IMR-90 (cell line): Measurements from ENCODE around the gene PIK3CB. TPM values are rescaled to one million over a fixed set of nuclear protein-coding genes. Genes with fewer than 3 reads are reported as not detected.

Experiments used
- ATAC-seq: fragments of 200-7000 bp; cut with Tn5 transposase; 2 replicates; pipeline ENCODE4 v1.9.1; 2020; ENCODE audit warnings: low read depth, mild to moderate bottlenecking, moderate library complexity
- BruUV-seq: library from RNA; stranded (reverse); fragments of 400-500 nt; replicated peaks from 2 replicates; lab custom pipeline; 2021; lab: Mats Ljungman, UMichigan
- CTCF ChIA-PET: fragments of 300-600 bp; formaldehyde crosslinking; extraction: SDS; loops from one replicate; lab custom pipeline; 2021; ENCODE audit warnings: antibody characterized with exemption; lab: Yijun Ruan, JAX
- POLR2A ChIA-PET: fragments of 300-600 bp; sonication (Branson Sonifier 250); formaldehyde crosslinking; loops from one replicate; lab custom pipeline; 2022; ENCODE audit warnings: antibody characterized with exemption; ENCODE audit not compliant: unreplicated experiment; lab: Charles Lee
- DNase-seq: peaks from one replicate; pipeline ENCODE4 v3.0.0; 2013
- H2AFZ ChIP-seq: replicated peaks from 2 replicates; pipeline ENCODE3; 2013; ENCODE audit warnings: low read length, mild to moderate bottlenecking; ENCODE audit not compliant: poor library complexity
- H2AK5ac ChIP-seq: 2 replicates; pipeline ENCODE4 v1.6.1; 2013; ENCODE audit warnings: low read depth, low read length, inconsistent platforms
- H2AK9ac ChIP-seq: replicated peaks from 2 replicates; pipeline ENCODE3; 2013; ENCODE audit warnings: mild to moderate bottlenecking, low read depth, low read length, moderate library complexity; ENCODE audit not compliant: poor library complexity
- H2BK120ac ChIP-seq: 2 replicates; pipeline ENCODE4 v1.6.1; 2013; ENCODE audit warnings: low read depth, low read length, inconsistent platforms
- H2BK15ac ChIP-seq: 3 replicates; pipeline ENCODE4 v1.6.1; 2013; ENCODE audit warnings: low read depth, low read length, inconsistent platforms
- H2BK20ac ChIP-seq: 2 replicates; pipeline ENCODE4 v1.6.1; 2013; ENCODE audit warnings: low read depth, mild to moderate bottlenecking, inconsistent platforms, low read length, moderate library complexity
- H2BK5ac ChIP-seq: 2 replicates; pipeline ENCODE4 v1.6.1; 2013; ENCODE audit warnings: mild to moderate bottlenecking, low read depth, low read length, inconsistent platforms; ENCODE audit not compliant: poor library complexity, severe bottlenecking
- H3K14ac ChIP-seq: replicated peaks from 2 replicates; pipeline ENCODE4 v1.6.1; 2013; ENCODE audit warnings: low read depth, low read length, inconsistent platforms
- H3K18ac ChIP-seq: 2 replicates; pipeline ENCODE4 v1.6.1; 2013; ENCODE audit warnings: low read depth, low read length, control low read depth
- H3K23ac ChIP-seq: 2 replicates; pipeline ENCODE4 v1.6.1; 2013; ENCODE audit warnings: low read depth, low read length, inconsistent platforms
- H3K27ac ChIP-seq: 2 replicates; pipeline ENCODE4 v1.5.1; 2013; ENCODE audit warnings: mild to moderate bottlenecking, control low read depth, low read length; ENCODE audit not compliant: insufficient read depth
- H3K27me3 ChIP-seq: 2 replicates; pipeline ENCODE4 v1.6.1; 2013; ENCODE audit warnings: low read length; ENCODE audit not compliant: control insufficient read depth, insufficient read depth
- H3K36me3 ChIP-seq: 2 replicates; pipeline ENCODE4 v1.6.1; 2013; ENCODE audit warnings: low read length, mixed read lengths; ENCODE audit not compliant: control insufficient read depth, insufficient read depth
- H3K4ac ChIP-seq: 2 replicates; pipeline ENCODE4 v1.6.1; 2013; ENCODE audit warnings: low read depth, low read length, inconsistent platforms
- H3K4me1 ChIP-seq: 2 replicates; pipeline ENCODE4 v1.6.1; 2013; ENCODE audit warnings: low read length, mixed read lengths; ENCODE audit not compliant: control insufficient read depth, insufficient read depth
- H3K4me2 ChIP-seq: 2 replicates; pipeline ENCODE4 v1.6.1; 2013; ENCODE audit warnings: low read depth, mild to moderate bottlenecking, control low read depth, low read length, moderate library complexity
- H3K4me3 ChIP-seq: 2 replicates; pipeline ENCODE4 v1.5.1; 2013; ENCODE audit warnings: low read depth, mild to moderate bottlenecking, control low read depth, low read length, moderate library complexity; ENCODE audit not compliant: insufficient read depth
- H3K56ac ChIP-seq: 2 replicates; pipeline ENCODE4 v1.6.1; 2013; ENCODE audit warnings: low read length, inconsistent platforms; ENCODE audit not compliant: insufficient read depth; ENCODE audit errors: extremely low read depth
- H3K79me1 ChIP-seq, 2 experiments: 2 replicates each; pipeline ENCODE4 v1.6.1; 2013; ENCODE audit warnings: low read length in 2 of 2, inconsistent platforms in 1 of 2, low read depth in 1 of 2
- H3K9ac ChIP-seq: 2 replicates; pipeline ENCODE4 v1.6.1; 2013; ENCODE audit warnings: low read depth, low read length, control low read depth
- H3K9me1 ChIP-seq: 2 replicates; pipeline ENCODE4 v1.6.1; 2013; ENCODE audit warnings: low read length, inconsistent platforms; ENCODE audit not compliant: insufficient read depth
- H3K9me3 ChIP-seq: 2 replicates; pipeline ENCODE4 v1.6.1; 2013; ENCODE audit warnings: low read length; ENCODE audit not compliant: control insufficient read depth, insufficient read depth
- H4K20me1 ChIP-seq: 2 replicates; pipeline ENCODE4 v1.6.1; 2013; ENCODE audit warnings: low read length, inconsistent platforms; ENCODE audit not compliant: insufficient read depth
- H4K5ac ChIP-seq: 2 replicates; pipeline ENCODE4 v1.6.1; 2013; ENCODE audit warnings: mild to moderate bottlenecking, low read depth, low read length, control low read depth
- H4K8ac ChIP-seq, 2 experiments: 2 replicates each; pipeline ENCODE4 v1.6.1; 2013; ENCODE audit warnings: low read depth in 2 of 2, low read length in 2 of 2, control low read depth in 1 of 2, inconsistent platforms in 1 of 2
- H4K91ac ChIP-seq: 2 replicates; pipeline ENCODE4 v1.6.1; 2013; ENCODE audit warnings: low read depth, low read length, inconsistent platforms; ENCODE audit not compliant: insufficient read depth
- BHLHE40 ChIP-seq: fragments of 150-350 bp; IDR thresholded peaks from 2 replicates; pipeline ENCODE4 v1.6.1; 2016; ENCODE audit warnings: mild to moderate bottlenecking, low read depth, low read length
- CEBPB ChIP-seq: IDR thresholded peaks from 2 replicates; pipeline ENCODE4 v1.6.1; 2012; ENCODE audit warnings: low read depth, low read length, improper control_type of control experiment
- CHD1 ChIP-seq: IDR thresholded peaks from 2 replicates; pipeline ENCODE4 v1.6.1; 2012; ENCODE audit warnings: low read depth, low read length, improper control_type of control experiment
- MXI1 ChIP-seq: IDR thresholded peaks from 2 replicates; pipeline ENCODE4 v1.6.1; 2012; ENCODE audit warnings: low read depth, mild to moderate bottlenecking, low read length, moderate library complexity, borderline replicate concordance
- POLR2A ChIP-seq: IDR thresholded peaks from 2 replicates; pipeline ENCODE4 v1.6.1; 2012; ENCODE audit warnings: mild to moderate bottlenecking, low read depth, low read length
- RAD21 ChIP-seq: IDR thresholded peaks from 2 replicates; pipeline ENCODE4 v1.6.1; 2012; ENCODE audit warnings: low read length, improper control_type of control experiment
- RCOR1 ChIP-seq: IDR thresholded peaks from 2 replicates; pipeline ENCODE4 v1.6.1; 2012; ENCODE audit warnings: mild to moderate bottlenecking, low read length, improper control_type of control experiment; ENCODE audit not compliant: insufficient replicate concordance
- RFX5 ChIP-seq: IDR thresholded peaks from 2 replicates; pipeline ENCODE4 v1.8.0; 2012; ENCODE audit warnings: low read depth, mild to moderate bottlenecking, low read length, moderate library complexity
- USF2 ChIP-seq: fragments of 150-350 bp; IDR thresholded peaks from 2 replicates; pipeline ENCODE4 v1.6.1; 2017; ENCODE audit warnings: mild to moderate bottlenecking, antibody characterized with exemption, low read length, low read depth
- WGBS, 2 experiments: methylation state at CpG; one replicate each; pipeline versions ENCODE4 v1.1.5 to v1.1.7; 2013; ENCODE audit warnings: missing lambda C conversion rate in 2 of 2; ENCODE audit not compliant: insufficient read length in 1 of 2; ENCODE audit errors: extremely low coverage in 2 of 2; 5-methylcytosine and 5-hydroxymethylcytosine counted together
- dilution Hi-C: fragments of 300-500 bp; cut with HindIII; formaldehyde crosslinking; loops from one replicate; pipeline ENCODE4 v1.14.3; 2018; ENCODE audit warnings: low sequenced_read_pairs; ENCODE audit not compliant: unreplicated experiment
- in situ Hi-C: fragments of 300-500 bp; cut with MboI; formaldehyde crosslinking; loops from 3 replicates; pipeline ENCODE4 v1.14.3; 2019; ENCODE audit warnings: low sequenced_read_pairs, inconsistent platforms, mixed read lengths
- intact Hi-C: fragments of 100-400 bp; cut with micrococcal nuclease; formaldehyde crosslinking; loops from 2 replicates; pipeline ENCODE4 v1.10.0; 2022
- polyA plus RNA-seq, 3 experiments: library from polyadenylated mRNA; depleted of rRNA; stranded (reverse); fragments of >200 nt; gene quantifications; 2 replicates each; pipeline ENCODE4 v1.2.3, GENCODE V29; 2012; ENCODE audit warnings: low replicate concordance in 1 of 3
- total RNA-seq: library from RNA; depleted of rRNA; stranded (reverse); fragments of >200 nt; gene quantifications from 2 replicates; pipeline ENCODE4 v1.2.3, GENCODE V29; 2012

PIK3CB gene
- total and polyA plus RNA-seq, 2 of the 4 experiments (the other 2 are of a cell fraction): 6.3 to 6.8 TPM

DNA sequence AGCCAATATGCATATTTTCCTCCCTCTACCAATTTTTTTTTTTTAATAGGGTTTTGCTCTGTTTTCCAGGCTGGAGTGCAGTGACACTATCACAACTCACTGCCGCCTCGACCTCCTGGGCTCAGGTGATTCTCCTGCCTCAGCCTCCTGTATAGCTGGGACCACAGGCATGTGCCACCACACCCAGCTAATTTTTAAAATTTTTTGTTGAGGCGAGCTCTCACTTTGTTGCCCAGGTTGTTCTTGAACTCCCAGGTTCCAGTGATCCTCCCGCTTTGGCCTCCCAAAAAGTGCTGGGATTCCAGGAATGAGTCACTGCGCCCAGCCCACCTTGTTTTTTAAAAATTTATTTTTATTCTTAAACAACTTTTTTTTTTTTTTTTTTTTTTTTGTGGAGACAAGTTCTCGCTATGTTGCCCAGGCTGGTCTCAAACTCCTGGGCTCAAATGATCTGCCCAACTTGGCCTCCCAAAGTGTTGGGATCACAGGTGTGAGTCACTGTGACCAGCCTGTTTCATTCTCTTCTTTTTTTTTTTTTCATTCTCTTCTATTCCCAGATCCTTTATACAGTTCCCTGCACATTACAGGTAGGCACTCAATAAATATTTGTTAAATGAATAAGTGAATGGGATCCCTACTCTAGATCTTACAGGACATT lies 40.5 kb upstream of the PIK3CB start:
- no TSS peak for BruUV-seq
- ChIA-PET CTCF (interaction anchor here (0.7 kb wide), 1 partner anchor 23 kb away, joined by 3 read pairs; no protein-coding TSS in a partner anchor), POLR2A (no interaction called here)
- no peak overlapping the region for H3K14ac ChIP-seq
- dilution Hi-C loops: no loop called here
- in situ Hi-C loops: no loop called here
- no peaks in the 10 kb centered on the region for H4K20me1 ChIP-seq
- no peak overlapping the region for H4K8ac ChIP-seq
- no peak overlapping the region for H2AK9ac ChIP-seq
- no peak overlapping the region for H3K4me3 ChIP-seq
- no peak overlapping the region for H4K5ac ChIP-seq
- no peaks in the 10 kb centered on the region for H3K9me1 ChIP-seq
- H3K9ac ChIP-seq: no peak overlapping the region
- H2BK15ac ChIP-seq: no peak overlapping the region
- H2BK20ac ChIP-seq: no peak overlapping the region
- no peaks in the 10 kb centered on the region for H3K36me3 ChIP-seq
- no peak overlapping the region for H3K4ac ChIP-seq
- no peak overlapping the region for H3K27ac ChIP-seq
- H4K91ac ChIP-seq: no peak overlapping the region
- no peaks in the 10 kb centered on the region for H3K27me3 ChIP-seq
- H2AFZ ChIP-seq: no peak overlapping the region
- TF ChIP-seq CEBPB (no peak), USF2 (no peak), CHD1 (no peak), RFX5 (no peak), POLR2A (no peak), RCOR1 (no peak), MXI1 (no peak), RAD21 (no peak), BHLHE40 (no peak)
- no peak overlapping the region for H3K56ac ChIP-seq
- no peak overlapping the region for H2AK5ac ChIP-seq
- no peak for DNase-seq
- ATAC-seq: no peak
- H3K18ac ChIP-seq: no peak overlapping the region
- H3K9me3 ChIP-seq: no peaks in the 10 kb centered on the region
- intact Hi-C loops: no loop called here
- H3K23ac ChIP-seq: no peak overlapping the region
- H3K79me1 ChIP-seq: no peaks in the 10 kb centered on the region
- H2BK120ac ChIP-seq: no peak overlapping the region
- no peaks in the 10 kb centered on the region for H3K4me1 ChIP-seq
- H3K4me2 ChIP-seq: no peak overlapping the region
- no peak overlapping the region for H2BK5ac ChIP-seq
- no CpG with 5 or more reads among the region's 6 CpGs for WGBS, 2 experiments
